Measurements from ENCODE around the gene ANKS3. TPM values are rescaled to one million over a fixed set of nuclear protein-coding genes. Genes with fewer than 3 reads are reported as not detected.

The ANKS3 gene, protein sequence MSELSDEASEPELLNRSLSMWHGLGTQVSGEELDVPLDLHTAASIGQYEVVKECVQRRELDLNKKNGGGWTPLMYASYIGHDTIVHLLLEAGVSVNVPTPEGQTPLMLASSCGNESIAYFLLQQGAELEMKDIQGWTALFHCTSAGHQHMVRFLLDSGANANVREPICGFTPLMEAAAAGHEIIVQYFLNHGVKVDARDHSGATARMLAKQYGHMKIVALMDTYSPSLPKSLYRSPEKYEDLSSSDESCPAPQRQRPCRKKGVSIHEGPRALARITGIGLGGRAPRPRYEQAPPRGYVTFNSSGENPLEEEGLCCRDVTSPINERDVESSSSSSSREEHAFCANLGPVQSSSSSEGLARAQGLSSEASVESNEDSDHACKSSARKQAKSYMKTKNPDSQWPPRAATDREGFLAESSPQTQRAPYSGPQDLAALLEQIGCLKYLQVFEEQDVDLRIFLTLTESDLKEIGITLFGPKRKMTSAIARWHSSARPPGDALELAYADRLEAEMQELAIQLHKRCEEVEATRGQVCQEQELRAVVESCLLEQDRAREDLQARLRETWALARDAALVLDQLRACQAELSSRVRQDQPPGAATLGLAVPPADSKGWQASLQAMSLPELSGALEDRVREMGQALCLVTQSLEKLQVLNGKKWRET
- 22.7 and 26.3 TPM in 2 replicates for total RNA-seq

DNA sequence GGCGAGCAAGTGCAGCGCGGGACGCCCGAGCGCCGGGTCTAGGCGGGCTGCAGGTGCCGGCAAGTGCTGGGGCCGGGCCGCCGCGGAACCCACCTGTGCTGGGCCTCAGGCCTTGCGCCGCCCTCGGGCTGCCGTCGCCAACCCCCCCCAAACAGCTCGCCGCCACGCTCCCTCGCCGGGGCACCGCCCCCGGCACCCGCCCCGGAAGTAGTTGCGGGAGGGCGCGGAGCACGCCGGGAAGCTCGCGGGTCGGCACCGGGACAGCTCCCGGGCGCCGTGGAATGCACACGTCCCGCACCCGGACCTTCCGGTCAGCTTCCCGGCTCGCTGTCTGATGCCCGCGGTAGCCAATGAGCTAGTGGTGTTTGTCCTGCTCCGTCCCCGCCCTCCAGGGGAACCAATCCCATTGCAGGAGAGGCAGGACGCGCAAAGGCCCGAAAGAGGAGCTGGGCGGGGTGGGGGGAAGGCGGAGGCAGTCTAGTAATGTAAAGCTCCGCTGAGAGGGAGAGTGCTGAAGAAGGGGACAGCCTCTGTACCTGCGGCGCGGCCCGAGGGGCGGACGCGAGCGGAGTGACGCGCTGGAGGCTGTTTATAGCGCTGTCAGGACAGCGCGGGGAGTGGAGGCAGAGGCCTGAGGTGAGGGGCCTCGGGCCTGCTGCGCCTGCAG lies at the start of gene ANKS3, which contains the start of gene DNAAF8:
TSS of gene ANKS3 (minus strand) at position 209 of the 667 bp plus-strand sequence. CDS start 4,122 bp downstream, outside the sequence.
TSS of gene DNAAF8 (plus strand) at position 475 of the 667 bp plus-strand sequence. CDS start 1,978 bp downstream, outside the sequence.

DNA sequence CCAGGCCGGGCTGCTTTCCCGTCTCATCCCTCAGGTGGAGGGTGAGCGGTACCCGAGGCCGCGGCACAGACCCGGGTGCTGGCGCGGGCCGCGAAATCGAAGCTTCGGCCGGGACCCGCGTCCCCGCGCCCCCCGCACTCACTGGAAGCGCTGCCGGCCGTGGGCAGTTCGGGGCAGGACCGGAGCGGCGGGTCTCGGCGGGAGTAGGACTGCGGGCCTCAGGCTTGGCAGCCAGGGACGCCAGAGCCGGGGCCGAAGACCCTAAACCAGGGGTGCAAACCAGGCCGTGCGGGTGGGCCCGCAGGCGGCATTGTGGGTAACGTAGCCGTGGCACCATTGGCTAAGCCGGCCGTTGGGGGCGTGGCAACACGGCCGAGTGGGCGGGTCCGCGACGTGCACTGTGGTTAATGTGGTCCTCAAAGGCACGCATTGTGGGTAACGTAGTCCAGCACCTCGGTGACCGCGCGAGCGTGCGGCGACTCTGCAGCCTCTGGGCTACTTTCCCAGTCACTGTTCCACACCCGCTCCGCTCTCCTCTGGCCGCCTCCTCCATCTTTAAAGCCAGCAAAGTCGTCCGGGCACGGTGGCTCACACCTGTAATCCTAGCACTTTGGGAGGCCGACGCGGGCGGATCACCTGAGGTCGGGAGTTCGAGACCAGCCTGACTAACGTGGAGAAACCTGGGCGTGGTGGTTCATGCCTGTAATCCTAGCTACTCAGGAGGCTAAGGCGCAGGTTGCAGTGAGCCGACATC lies 33.0 kb upstream of the ANKS3 start, which contains the start of gene ZNF500:
TSS of gene ZNF500 (minus strand) at position 288 of the 754 bp plus-strand sequence. CDS start 1,184 bp downstream, outside the sequence.

GRCh38 chr16:4693296-4693955 lies 40.6 kb downstream of the ANKS3 start, which contains the start of gene NUDT16L1:
Gene NUDT16L1 (plus strand): TSS chr16:4693562. CDS start chr16:4693727, 165 bp downstream.

Small RNAs within 50 kb of the gene (small RNA-seq; reads per million reads assigned to genes)
- gene MIR6769A = not detected
- gene RF00017 = not detected

Other genes starting within 250 kb of the ANKS3 start
- gene CDIP1, start 195.5 kb downstream of the ANKS3 start, total RNA-seq = 17.1 and 18.8 TPM in 2 replicates
- 0.11 and 0.13 TPM in 2 replicates for gene C16orf96, start 177.9 kb downstream of the ANKS3 start, total RNA-seq
- 2.5 and 4.3 TPM in 2 replicates for gene UBALD1, start 119.4 kb downstream of the ANKS3 start, total RNA-seq
- 37.2 and 42.9 TPM in 2 replicates for gene MGRN1, start 109.4 kb downstream of the ANKS3 start, total RNA-seq
- 15.3 and 16.4 TPM in 2 replicates for gene NUDT16L1, start 40.7 kb downstream of the ANKS3 start, total RNA-seq
- 1.8 and 2.2 TPM in 2 replicates for gene DNAAF8, start 266 bp upstream of the ANKS3 start, total RNA-seq
- 11.1 and 11.3 TPM in 2 replicates for gene ZNF500, start 32.9 kb upstream of the ANKS3 start, total RNA-seq
- gene SEPTIN12, start 54.1 kb upstream of the ANKS3 start, total RNA-seq = not detected in 2 replicates
- gene SMIM22, start 61.1 kb upstream of the ANKS3 start, total RNA-seq = not detected in 2 replicates
- 8.8 and 13.7 TPM in 2 replicates for gene ROGDI, start 68.4 kb upstream of the ANKS3 start, total RNA-seq
- 44.2 and 45.2 TPM in 2 replicates for gene GLYR1, start 113.0 kb upstream of the ANKS3 start, total RNA-seq
- 25.6 and 31.9 TPM in 2 replicates for gene UBN1, start 113.2 kb upstream of the ANKS3 start, total RNA-seq
- 9.7 and 13.7 TPM in 2 replicates for gene PPL, start 202.9 kb upstream of the ANKS3 start, total RNA-seq
- gene SEC14L5, start 224.1 kb upstream of the ANKS3 start, total RNA-seq = under 0.01 and 0.22 TPM in 2 replicates

Data from articular chondrocyte of knee joint (primary cell).